Measurements from ENCODE around the gene CCIN. TPM values are rescaled to one million over a fixed set of nuclear protein-coding genes. Genes with fewer than 3 reads are reported as not detected.
"Not testable (repeated sequence)": the region's sequence is repeated elsewhere in the genome, so short reads cannot be mapped to it uniquely, and the experiment has no call there.

Gene CCIN
- total and polyA plus RNA-seq, 2 of the 13 experiments (the other 11 are each of a cell fraction or from before 2014, with no cell fraction given), result not detected

DNA sequence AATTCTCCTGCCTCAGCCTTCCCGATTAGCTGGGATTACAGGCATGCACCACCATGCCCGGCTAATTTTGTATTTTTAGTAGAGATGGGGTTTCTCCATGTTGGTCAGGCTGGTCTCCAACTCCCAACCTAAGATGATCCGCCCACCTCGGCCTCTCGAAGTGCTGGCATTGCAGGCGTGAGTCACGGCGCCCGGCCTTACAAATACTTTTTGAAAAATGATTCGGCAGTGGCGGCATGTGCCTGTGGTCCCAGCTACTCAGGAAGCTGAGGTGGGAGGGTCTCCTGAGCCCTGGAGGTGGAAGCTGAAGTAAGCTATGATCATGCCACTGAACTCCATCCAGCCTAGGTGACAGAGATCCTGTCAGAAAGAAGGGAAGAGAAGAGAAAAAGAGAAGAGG lies 9.1 kb upstream of the CCIN start:
- not testable (repeated sequence) for BruUV-seq (replicated peaks); FAIRE-seq

DNA sequence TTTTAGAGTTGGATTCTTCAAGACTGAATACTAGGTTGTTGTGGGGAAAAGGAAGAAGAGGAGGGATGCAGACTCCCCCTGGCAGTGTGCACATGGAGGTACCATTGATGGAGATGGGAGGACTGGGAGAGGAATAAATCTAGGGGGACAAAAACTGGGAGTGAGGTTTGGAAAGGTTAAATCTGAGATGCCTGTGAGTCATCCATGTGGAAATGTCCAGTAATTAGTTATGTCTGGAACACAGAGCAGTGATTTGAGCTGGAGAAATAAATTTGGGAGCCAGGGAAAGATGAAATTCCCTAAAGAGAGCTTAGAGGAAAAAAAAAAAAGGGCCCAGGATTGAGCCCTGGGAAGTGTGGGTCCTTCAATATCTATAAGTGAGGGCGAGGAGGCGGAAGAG lies 8.0 kb upstream of the CCIN start:
- no peak overlapping the region for H3K9ac ChIP-seq (ENCODE audit: insufficient read depth, low read depth, low read length)
- in situ Hi-C loops (cut with HindIII; ENCODE audit: extremely low pct_ligation_motif_present, low pct_unique_long_range_greater_than_20kb), result no loop called here
- H3K79me2 ChIP-seq (ENCODE audit: insufficient read depth, low read length), result no peaks in the 10 kb centered on the region
- H3K27ac ChIP-seq (ENCODE audit: extremely low read length, insufficient read depth, low read length), result no peak overlapping the region
- intact Hi-C loops (cut with micrococcal nuclease; ENCODE audit: unreplicated experiment), result no loop called here
- H3K4me1 ChIP-seq (ENCODE audit: insufficient read depth, low read length), result peaks cover 9% of the 10 kb centered on the region; the same call in 1 of the 2 replicates
- H2AFZ ChIP-seq (ENCODE audit: low read length), result no peak overlapping the region
- ChIA-PET CTCF (ENCODE audit: low intra/inter-chr PET ratio, low total read pairs) (no interaction called here), POLR2A (no interaction called here)
- BruUV-seq (replicated peaks), result no TSS peak
- DNase-seq (ENCODE audit: low spot score) (no peak), ATAC-seq (no peak), FAIRE-seq (no peak)
- H3K4me2 ChIP-seq (ENCODE audit: low read depth, low read length), result no peak overlapping the region
- 8% methylated on average over 2 of the region's 2 CpGs for WGBS (ENCODE audit: low lambda C conversion rate)
- H3K4me3 ChIP-seq (replicated peaks in 1 of 3; ENCODE audit: insufficient read depth in 1 of 3, low read depth in 2 of 3, low read length in 3 of 3), result no peak overlapping the region
- H3K9me3 ChIP-seq (ENCODE audit: low read length), result no peaks in the 10 kb centered on the region
- H3K27me3 ChIP-seq (ENCODE audit: control insufficient read depth in 1 of 2, insufficient read depth in 2 of 2, low read length in 2 of 2), result peaks cover 1 to 10% of the 10 kb centered on the region in 2 experiments; a peak in 1 of 5 replicates
- H4K20me1 ChIP-seq (ENCODE audit: insufficient read depth, low read length), result no peaks in the 10 kb centered on the region
- no peaks in the 10 kb centered on the region for H3K36me3 ChIP-seq (replicated peaks in 1 of 2; ENCODE audit: control insufficient read depth in 1 of 2, insufficient read depth in 2 of 2, low read length in 2 of 2)
- TF ChIP-seq NFE2L1 (CRISPR knock-in tag; IDR thresholded peaks at IDR 0.05; ENCODE audit: borderline replicate concordance), result no peak
- TF ChIP-seq ARNT (IDR thresholded peaks at IDR 0.05), result no peak

More for the DNA sequence above, 9.1 kb upstream of the CCIN start:
- H3K79me2 ChIP-seq (ENCODE audit: insufficient read depth, low read length); H3K27ac ChIP-seq (ENCODE audit: extremely low read length, insufficient read depth, low read length); H3K9me3 ChIP-seq (ENCODE audit: low read length); H4K20me1 ChIP-seq (ENCODE audit: insufficient read depth, low read length); DNase-seq (ENCODE audit: low spot score); ATAC-seq; H3K4me3 ChIP-seq (replicated peaks in 1 of 3; ENCODE audit: insufficient read depth in 1 of 3, low read depth in 2 of 3, low read length in 3 of 3); H3K9ac ChIP-seq (ENCODE audit: insufficient read depth, low read depth, low read length); H3K4me1 ChIP-seq (ENCODE audit: insufficient read depth, low read length); H3K4me2 ChIP-seq (ENCODE audit: low read depth, low read length); H3K36me3 ChIP-seq (replicated peaks in 1 of 2; ENCODE audit: control insufficient read depth in 1 of 2, insufficient read depth in 2 of 2, low read length in 2 of 2); intact Hi-C loops (cut with micrococcal nuclease; ENCODE audit: unreplicated experiment); in situ Hi-C loops (cut with HindIII; ENCODE audit: extremely low pct_ligation_motif_present, low pct_unique_long_range_greater_than_20kb); CTCF ChIA-PET (ENCODE audit: low intra/inter-chr PET ratio, low total read pairs); POLR2A ChIA-PET; H2AFZ ChIP-seq (ENCODE audit: low read length); H3K27me3 ChIP-seq (ENCODE audit: control insufficient read depth in 1 of 2, insufficient read depth in 2 of 2, low read length in 2 of 2): not testable (repeated sequence)
- WGBS (ENCODE audit: low lambda C conversion rate), result 51% methylated on average over 10 of the region's 11 CpGs

Measured in HepG2 (cell line).